Suprapubic skin (tissue), 4 donors: ENCODE data around the gene BMPR1B. TPM values are rescaled to one million over a fixed set of nuclear protein-coding genes. Genes with fewer than 3 reads are reported as not detected.

Experiments used
- DNase-seq, 2 donors: peaks; one replicate each; pipeline ENCODE4 v3.0.0-alpha.2; 2019; ENCODE audit warnings: low spot score in 2 of 2
- H3K27ac ChIP-seq: fragments of 200-600 bp; sonication (generic); one replicate; pipeline ENCODE4 v1.5.1; 2019
- H3K27me3 ChIP-seq: fragments of 200-600 bp; sonication (generic); one replicate; pipeline ENCODE4 v1.5.1; 2019
- H3K36me3 ChIP-seq: fragments of 200-600 bp; sonication (generic); one replicate; pipeline ENCODE4 v1.5.1; 2019
- H3K4me1 ChIP-seq: fragments of 200-600 bp; sonication (generic); one replicate; pipeline ENCODE4 v1.5.1; 2019
- H3K4me3 ChIP-seq: fragments of 200-600 bp; sonication (generic); one replicate; pipeline ENCODE4 v1.5.1; 2019; ENCODE audit warnings: mild to moderate bottlenecking
- H3K9me3 ChIP-seq: fragments of 200-600 bp; sonication (generic); one replicate; pipeline ENCODE4 v1.5.1; 2019
- CTCF ChIP-seq, 2 donors: fragments of 200-600 bp in 1 of 2; fragments of 450-650 bp in 1 of 2; sonication (generic) in 1 of 2; IDR thresholded peaks; one replicate each; pipeline ENCODE4 v1.5.1; 2016 to 2019; ENCODE audit warnings: antibody characterized with exemption in 2 of 2, mild to moderate bottlenecking in 1 of 2, moderate library complexity in 1 of 2
- EP300 ChIP-seq: sonication (generic); formaldehyde crosslinking; IDR thresholded peaks from one replicate; pipeline ENCODE4 v1.6.1; 2017; ENCODE audit warnings: antibody characterized with exemption
- POLR2A ChIP-seq, 2 donors: fragments of 450-650 bp; IDR thresholded peaks; one replicate each; pipeline ENCODE4 v1.6.1; 2017; ENCODE audit warnings: antibody characterized with exemption in 2 of 2, mild to moderate bottlenecking in 2 of 2, moderate library complexity in 2 of 2
- POLR2AphosphoS5 ChIP-seq, 3 donors: sonication (generic); formaldehyde crosslinking; IDR thresholded peaks; one replicate each; pipeline ENCODE4 v1.6.1; 2017; ENCODE audit warnings: antibody characterized with exemption in 3 of 3
- WGBS: methylation state at CpG from one replicate; pipeline ENCODE4 v1.1.5; 2018; 5-methylcytosine and 5-hydroxymethylcytosine counted together
- total RNA-seq, 4 donors: library from RNA; depleted of rRNA; stranded (reverse); fragments of >200 nt; gene quantifications; one replicate each; pipeline ENCODE4 v1.1.0, GENCODE V29; 2016

BMPR1B gene
- total RNA-seq, 4 donors from 2014 or later = 0.38 to 1.2 (median 0.75) TPM

- H3K4me3 ChIP-seq = no peak overlapping the region
- H3K4me1 ChIP-seq = no peaks in the 10 kb centered on the region
- TF ChIP-seq EP300 (no peak), CTCF (IDR thresholded peaks at IDR 0.05) (no peak), POLR2AphosphoS5 (IDR thresholded peaks at IDR 0.05) (no peak), POLR2A (IDR thresholded peaks at IDR 0.05) (no peak)
- no peaks in the 10 kb centered on the region for H3K9me3 ChIP-seq
- H3K27ac ChIP-seq = no peak overlapping the region
- DNase-seq = no peak
- no peaks in the 10 kb centered on the region for H3K27me3 ChIP-seq
- H3K36me3 ChIP-seq = no peaks in the 10 kb centered on the region
- WGBS = 88% methylated on average over 7 of the region's 7 CpGs
Measured at GRCh38 chr4:95198961-95199360, 441.2 kb downstream of the BMPR1B start.

GRCh38 chr4:95204267-95204844 is 446.6 kb downstream of the BMPR1B start:
- H3K4me3 ChIP-seq = no peak overlapping the region
- DNase-seq = no peak
- WGBS = 86% methylated on average over 8 of the region's 8 CpGs
- no peaks in the 10 kb centered on the region for H3K27me3 ChIP-seq
- H3K4me1 ChIP-seq = no peaks in the 10 kb centered on the region
- no peaks in the 10 kb centered on the region for H3K9me3 ChIP-seq
- no peaks in the 10 kb centered on the region for H3K36me3 ChIP-seq
- H3K27ac ChIP-seq = no peak overlapping the region
- TF ChIP-seq POLR2A (IDR thresholded peaks at IDR 0.05) (no peak), CTCF (IDR thresholded peaks at IDR 0.05) (no peak), EP300 (no peak), POLR2AphosphoS5 (IDR thresholded peaks at IDR 0.05) (no peak)

- no peaks in the 10 kb centered on the region for H3K27me3 ChIP-seq
- H3K4me3 ChIP-seq = no peak overlapping the region
- 76% methylated on average over 5 of the region's 5 CpGs for WGBS
- no peaks in the 10 kb centered on the region for H3K9me3 ChIP-seq
- TF ChIP-seq POLR2AphosphoS5 (IDR thresholded peaks at IDR 0.05) = no peak
- no peak for TF ChIP-seq EP300
- TF ChIP-seq POLR2A (IDR thresholded peaks at IDR 0.05) = no peak
- no peak for TF ChIP-seq CTCF (IDR thresholded peaks at IDR 0.05)
- H3K27ac ChIP-seq = no peak overlapping the region
- no peaks in the 10 kb centered on the region for H3K36me3 ChIP-seq
- DNase-seq = no peak
- no peaks in the 10 kb centered on the region for H3K4me1 ChIP-seq
Measured at GRCh38 chr4:95204873-95205272, 447.1 kb downstream of the BMPR1B start.
